ENCODE measurements around the gene ABCC12.

GRCh38 chr16:48137822-48138221 is 18.0 kb downstream of the ABCC12 start:
- TF ChIP-seq, protein P1, sequence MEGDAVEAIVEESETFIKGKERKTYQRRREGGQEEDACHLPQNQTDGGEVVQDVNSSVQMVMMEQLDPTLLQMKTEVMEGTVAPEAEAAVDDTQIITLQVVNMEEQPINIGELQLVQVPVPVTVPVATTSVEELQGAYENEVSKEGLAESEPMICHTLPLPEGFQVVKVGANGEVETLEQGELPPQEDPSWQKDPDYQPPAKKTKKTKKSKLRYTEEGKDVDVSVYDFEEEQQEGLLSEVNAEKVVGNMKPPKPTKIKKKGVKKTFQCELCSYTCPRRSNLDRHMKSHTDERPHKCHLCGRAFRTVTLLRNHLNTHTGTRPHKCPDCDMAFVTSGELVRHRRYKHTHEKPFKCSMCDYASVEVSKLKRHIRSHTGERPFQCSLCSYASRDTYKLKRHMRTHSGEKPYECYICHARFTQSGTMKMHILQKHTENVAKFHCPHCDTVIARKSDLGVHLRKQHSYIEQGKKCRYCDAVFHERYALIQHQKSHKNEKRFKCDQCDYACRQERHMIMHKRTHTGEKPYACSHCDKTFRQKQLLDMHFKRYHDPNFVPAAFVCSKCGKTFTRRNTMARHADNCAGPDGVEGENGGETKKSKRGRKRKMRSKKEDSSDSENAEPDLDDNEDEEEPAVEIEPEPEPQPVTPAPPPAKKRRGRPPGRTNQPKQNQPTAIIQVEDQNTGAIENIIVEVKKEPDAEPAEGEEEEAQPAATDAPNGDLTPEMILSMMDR (IDR thresholded peaks at IDR 0.05): no peak
- no peak for TF ChIP-seq POLR2A (IDR thresholded peaks at IDR 0.05)
- TF ChIP-seq POLR2AphosphoS5 (IDR thresholded peaks at IDR 0.05): no peak
